ENCODE results near the gene CHCHD3. TPM values are rescaled to one million over a fixed set of nuclear protein-coding genes. Genes with fewer than 3 reads are reported as not detected.

Gene CHCHD3
- total and polyA plus RNA-seq, 4 donors: 25.5 to 37.8 (median 31.8) TPM

GRCh38 chr7:132879579-132879978 lies 202.3 kb downstream of the CHCHD3 start:
- TF ChIP-seq FOXA1 (IDR thresholded peaks at IDR 0.05) (no peak), TAF1 (conservative IDR thresholded peaks at IDR 0.05) (no peak), ZBTB33 (IDR thresholded peaks at IDR 0.05) (no peak), JUND (IDR thresholded peaks at IDR 0.05) (no peak), CTCF (IDR thresholded peaks at IDR 0.05; ENCODE audit: low read depth, low read length, missing input control) (no peak), RXRA (IDR thresholded peaks at IDR 0.05) (no peak), NR2F2 (IDR thresholded peaks at IDR 0.05) (no peak), REST (IDR thresholded peaks at IDR 0.05) (no peak), HNF4A (conservative IDR thresholded peaks at IDR 0.05) (no peak), EGR1 (IDR thresholded peaks at IDR 0.05; ENCODE audit: low read depth in 2 of 2) (no peak), FOXA2 (IDR thresholded peaks at IDR 0.05) (no peak), RAD21 (IDR thresholded peaks at IDR 0.05) (no peak), SP1 (IDR thresholded peaks at IDR 0.05) (no peak), ATF3 (IDR thresholded peaks at IDR 0.05) (no peak), HNF4G (IDR thresholded peaks at IDR 0.05) (no peak), GABPA (IDR thresholded peaks at IDR 0.05 in 1 of 2, conservative IDR thresholded peaks at IDR 0.05 in 1 of 2) (no peak), YY1 (IDR thresholded peaks at IDR 0.05) (no peak)
- TF ChIP-seq, protein P1, sequence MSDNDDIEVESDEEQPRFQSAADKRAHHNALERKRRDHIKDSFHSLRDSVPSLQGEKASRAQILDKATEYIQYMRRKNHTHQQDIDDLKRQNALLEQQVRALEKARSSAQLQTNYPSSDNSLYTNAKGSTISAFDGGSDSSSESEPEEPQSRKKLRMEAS (IDR thresholded peaks at IDR 0.05): no peak
- no peak overlapping the region for H3K4me3 ChIP-seq (ENCODE audit: low read depth in 1 of 3, low read length in 3 of 3)
- H3K27ac ChIP-seq (ENCODE audit: low read depth in 1 of 2, low read length in 2 of 2): no peak overlapping the region
- H3K9me3 ChIP-seq (ENCODE audit: control insufficient read depth in 4 of 4, low read length in 3 of 4): no peaks in the 10 kb centered on the region
- no peaks in the 10 kb centered on the region for H3K27me3 ChIP-seq (ENCODE audit: control insufficient read depth in 4 of 4, insufficient read depth in 4 of 4, low read length in 3 of 4)
- no peak for DNase-seq (ENCODE audit: low spot score)
- H3K9ac ChIP-seq (ENCODE audit: low read depth in 1 of 2, low read length in 2 of 2): no peak overlapping the region
- 99% methylated on average over 7 of the region's 7 CpGs for WGBS
- H3K4me1 ChIP-seq (ENCODE audit: control insufficient read depth in 4 of 4, insufficient read depth in 4 of 4, low read length in 3 of 4): no peaks in the 10 kb centered on the region
- H3K36me3 ChIP-seq (ENCODE audit: control insufficient read depth in 4 of 4, insufficient read depth in 3 of 4, low read depth in 1 of 4, low read length in 3 of 4): peaks cover 0 to 4% (median 2%) of the 10 kb centered on the region in 4 donors

All from liver (tissue), 9 donors.